Stomach (tissue), 9 donors: ENCODE results near the gene NEUROG1. TPM values are rescaled to one million over a fixed set of nuclear protein-coding genes. Genes with fewer than 3 reads are reported as not detected.

Source experiments
- DNase-seq, 2 donors: peaks; one replicate each; pipeline versions ENCODE4 v3.0.0 to v3.0.0-alpha.2; 2013 to 2019
- H3K27ac ChIP-seq, 5 donors: fragments of 200-600 bp in 4 of 5; sonication (generic) in 4 of 5; one replicate each; pipeline ENCODE4 v1.5.1; 2013 to 2019; ENCODE audit warnings: mild to moderate bottlenecking in 1 of 5, moderate library complexity in 1 of 5
- H3K27me3 ChIP-seq, 3 donors: fragments of 200-600 bp; sonication (generic); one replicate each; pipeline ENCODE4 v1.5.1; 2017 to 2019; ENCODE audit warnings: mixed run types in 1 of 3
- H3K36me3 ChIP-seq, 4 donors: fragments of 200-600 bp; sonication (generic); 1 replicate in 3 of 4; 2 replicates in 1 of 4; pipeline ENCODE4 v1.5.1; 2016 to 2019
- H3K4me1 ChIP-seq, 4 donors: fragments of 200-600 bp; sonication (generic); one replicate each; pipeline ENCODE4 v1.5.1; 2016 to 2019
- H3K4me3 ChIP-seq, 4 donors: fragments of 200-600 bp; sonication (generic) in 3 of 4; one replicate each; pipeline ENCODE4 v1.5.1; 2016 to 2019; ENCODE audit warnings: mild to moderate bottlenecking in 1 of 4
- H3K9me3 ChIP-seq, 4 donors: fragments of 200-600 bp; sonication (generic); one replicate each; pipeline ENCODE4 v1.5.1; 2016 to 2019
- CTCF ChIP-seq, 7 experiments: fragments of 450-650 bp in 4 of 7; fragments of 200-600 bp in 3 of 7; sonication (generic) in 3 of 7; IDR thresholded peaks; one replicate each; pipeline ENCODE4 v1.5.1; 2016 to 2019; ENCODE audit warnings: antibody characterized with exemption in 7 of 7, control low read depth in 2 of 7, mild to moderate bottlenecking in 1 of 7
- EP300 ChIP-seq: sonication (generic); formaldehyde crosslinking; IDR thresholded peaks from one replicate; pipeline ENCODE4 v1.6.1; 2017; ENCODE audit warnings: antibody characterized with exemption
- POLR2A ChIP-seq, 4 donors: fragments of 450-650 bp; IDR thresholded peaks; one replicate each; pipeline ENCODE4 v1.6.1; 2016; ENCODE audit warnings: antibody characterized with exemption in 4 of 4, control low read depth in 2 of 4, mild to moderate bottlenecking in 1 of 4, moderate library complexity in 1 of 4
- POLR2AphosphoS5 ChIP-seq, 3 donors: sonication (generic); formaldehyde crosslinking; IDR thresholded peaks; one replicate each; pipeline ENCODE4 v1.6.1; 2016; ENCODE audit warnings: antibody characterized with exemption in 3 of 3
- WGBS, 5 donors: extraction: QIAGEN DNeasy Blood & Tissue Kit in 3 of 5; methylation state at CpG; one replicate each; pipeline versions ENCODE4 v1.1.5 to v1.1.7; 2013 to 2018; 5-methylcytosine and 5-hydroxymethylcytosine counted together
- intact Hi-C: fragments of 100-400 bp; cut with DNase I; formaldehyde crosslinking; loops from one replicate; pipeline ENCODE4 v1.15.1; 2023; ENCODE audit warnings: low total_unique reads
- polyA plus RNA-seq, 3 donors: library from polyadenylated mRNA; stranded (reverse); fragments of 200-250 nt; gene quantifications; one replicate each; pipeline ENCODE4 v1.2.3, GENCODE V29; 2013
- total RNA-seq, 5 donors: library from RNA; depleted of rRNA; stranded (reverse); fragments of >200 nt; gene quantifications; one replicate each; pipeline versions ENCODE4 v1.1.0 to v1.2.3, GENCODE V29; 2014 to 2016
- donor health status: healthy with polysubstance abuse.
- donor health status: Bipolar disorder and iron deficiency.
- donor health status: healthy.

The NEUROG1 gene
- total and polyA plus RNA-seq, 8 donors = not detected

DNA sequence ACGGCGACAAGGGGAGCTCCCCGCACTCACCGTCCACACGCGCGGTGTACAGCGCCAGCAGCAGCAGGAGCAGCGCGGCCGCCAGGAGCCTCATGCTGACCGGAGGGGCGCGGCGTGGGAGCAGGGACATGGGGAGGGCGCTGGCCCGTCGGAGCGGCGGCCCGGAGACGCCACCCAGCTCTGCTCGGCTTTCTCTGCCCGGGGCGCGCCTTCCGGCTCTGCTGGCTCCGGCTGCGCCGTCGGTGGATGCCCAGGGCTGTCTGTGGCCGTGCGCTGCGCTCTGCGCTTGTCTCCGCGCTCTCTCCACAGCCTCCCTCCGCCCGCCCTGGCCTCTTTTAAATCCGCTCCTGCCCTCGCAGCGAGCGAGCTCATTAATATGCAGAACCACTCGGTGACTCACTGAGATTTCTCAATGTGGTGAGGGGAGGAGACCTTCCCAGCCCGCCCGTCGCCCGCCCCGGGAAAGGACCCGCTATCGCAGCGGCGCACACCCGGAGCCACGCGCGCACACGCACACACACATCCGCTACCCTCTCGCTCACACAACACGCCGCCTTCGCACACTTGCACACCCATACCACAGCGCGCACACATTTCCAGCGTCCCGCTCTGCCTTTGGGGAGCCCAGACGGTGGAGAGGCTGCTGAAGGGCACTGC is 43.0 kb upstream of the NEUROG1 start, which contains the start of gene CXCL14:
CXCL14 (minus strand) TSS at position 307 of the 657 bp plus-strand sequence; CDS start at position 94, 213 bp downstream.
- no peak for TF ChIP-seq POLR2AphosphoS5 (IDR thresholded peaks at IDR 0.05)
- TF ChIP-seq POLR2A (IDR thresholded peaks at IDR 0.05) = no peak
- TF ChIP-seq EP300 = no peak
- TF ChIP-seq CTCF (IDR thresholded peaks at IDR 0.05) = no peak
- H3K36me3 ChIP-seq = no peaks in the 10 kb centered on the region
- H3K4me1 ChIP-seq = peaks cover 0 to 14% (median 6%) of the 10 kb centered on the region in 4 donors
- 1 to 5% (median 2%) methylated on average over 31 to 68 of the region's 68 CpGs for WGBS, 5 donors
- peak in 1 of 2 donors; percentile 57 for DNase-seq
- H3K4me3 ChIP-seq = peak within 1 kb of the TSS; percentile 20 to 44 (median 29)
- H3K27ac ChIP-seq = peak within 1 kb of the TSS in 1 of 5 donors; percentile 42
- H3K27me3 ChIP-seq = peaks cover 4 to 88% (median 32%) of the 10 kb centered on the region in 3 donors
- intact Hi-C loops = no loop called here
- no peaks in the 10 kb centered on the region for H3K9me3 ChIP-seq

DNA sequence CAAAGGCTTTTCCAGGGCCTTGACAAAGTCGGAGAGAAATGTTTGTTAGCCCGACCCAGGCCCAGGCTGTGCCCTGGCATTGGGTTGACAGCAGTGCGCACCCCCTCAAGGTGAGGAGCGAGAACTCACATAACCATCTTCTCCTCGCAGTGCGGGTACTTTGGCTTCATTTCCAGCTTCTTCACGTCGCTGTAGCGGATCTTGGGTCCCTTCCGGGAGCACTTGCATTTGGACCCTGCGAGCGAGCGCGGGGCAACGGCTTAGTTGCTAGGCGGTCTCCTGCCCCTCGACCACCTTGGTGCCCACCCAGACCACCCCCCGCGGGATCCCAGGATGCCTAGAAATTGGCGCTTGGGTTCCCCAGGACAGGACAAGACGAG is 42.5 kb upstream of the NEUROG1 start:
- DNase-seq = no peak
- Histone ChIP-seq H3K9me3 (no peaks in the 10 kb centered on the region), H3K27ac (peak overlapping the region in 1 of 5 donors; percentile 42), H3K36me3 (no peaks in the 10 kb centered on the region), H3K4me3 (peak overlapping the region; percentile 20 to 44 (median 29)), H3K4me1 (peaks cover 0 to 14% (median 6%) of the 10 kb centered on the region in 4 donors), H3K27me3 (peaks cover 4 to 83% (median 27%) of the 10 kb centered on the region in 3 donors)
- WGBS, 5 donors = 4 to 18% (median 10%) methylated on average over 9 to 21 of the region's 21 CpGs
- no peak for TF ChIP-seq CTCF (IDR thresholded peaks at IDR 0.05)
- no peak for TF ChIP-seq POLR2A (IDR thresholded peaks at IDR 0.05)
- no peak for TF ChIP-seq EP300
- no peak for TF ChIP-seq POLR2AphosphoS5 (IDR thresholded peaks at IDR 0.05)
- intact Hi-C loops = no loop called here

GRCh38 chr5:135577421-135577820 is 41.7 kb upstream of the NEUROG1 start:
- Histone ChIP-seq H3K4me3 (no peak overlapping the region), H3K4me1 (peaks cover 0 to 14% (median 6%) of the 10 kb centered on the region in 4 donors), H3K27me3 (peaks cover 4 to 74% (median 26%) of the 10 kb centered on the region in 3 donors), H3K9me3 (no peaks in the 10 kb centered on the region), H3K36me3 (no peaks in the 10 kb centered on the region), H3K27ac (no peak overlapping the region)
- 45 to 57% (median 52%) methylated on average over 5 to 8 of the region's 8 CpGs for whole genome bisulfite sequencing, 5 donors
- intact Hi-C loops = no loop called here
- TF ChIP-seq CTCF (IDR thresholded peaks at IDR 0.05) (no peak), POLR2A (IDR thresholded peaks at IDR 0.05) (no peak), EP300 (no peak), POLR2AphosphoS5 (IDR thresholded peaks at IDR 0.05) (no peak)
- DNase-seq = no peak

DNA sequence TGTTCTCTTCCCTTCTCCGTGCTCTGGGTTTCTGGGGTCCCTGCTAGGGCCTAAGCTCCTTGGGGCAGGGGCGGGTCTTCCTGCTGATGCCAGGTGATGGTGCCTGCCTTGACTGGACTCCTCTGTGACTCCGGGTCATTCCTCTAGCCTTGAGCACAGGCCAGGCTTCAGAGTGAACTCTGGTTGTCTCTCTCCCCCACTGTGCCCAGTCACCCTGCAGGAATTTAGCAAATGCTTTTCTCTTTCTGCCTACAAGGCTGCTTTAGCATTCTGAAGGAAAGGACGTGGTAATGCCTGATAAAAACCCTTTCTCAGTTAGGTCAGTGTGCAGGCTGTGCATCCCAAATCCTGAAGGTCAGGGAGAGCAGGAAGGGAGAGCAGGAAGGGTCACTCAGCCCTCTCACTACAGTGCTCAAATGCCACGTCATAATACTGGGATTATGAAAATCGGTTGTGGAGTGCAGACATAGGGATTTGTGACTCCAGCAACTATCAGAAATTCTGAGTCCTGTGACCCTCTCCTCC is 40.4 kb upstream of the NEUROG1 start:
- TF ChIP-seq POLR2A (IDR thresholded peaks at IDR 0.05) (no peak), POLR2AphosphoS5 (IDR thresholded peaks at IDR 0.05) (no peak), EP300 (no peak)
- intact Hi-C loops = no loop called here
- H3K27ac ChIP-seq = no peak overlapping the region
- peaks cover 4 to 65% (median 26%) of the 10 kb centered on the region in 3 donors for H3K27me3 ChIP-seq
- no peak for DNase-seq
- H3K4me1 ChIP-seq = peaks cover 0 to 14% (median 6%) of the 10 kb centered on the region in 4 donors
- no peaks in the 10 kb centered on the region for H3K36me3 ChIP-seq
- H3K4me3 ChIP-seq = no peak overlapping the region
- WGBS, 5 donors = 50 to 56% (median 55%) methylated on average over 6 of the region's 6 CpGs
- no peaks in the 10 kb centered on the region for H3K9me3 ChIP-seq
